Measurements from ENCODE around the gene ABHD8.

ABHD8 gene

GRCh38 chr19:17256130-17256529 lies 47.1 kb downstream of the ABHD8 start:
- Histone ChIP-seq H3K4me1 (ENCODE audit: control insufficient read depth, low read depth, low read length) (no peaks in the 10 kb centered on the region), H3K36me3 (ENCODE audit: control insufficient read depth, insufficient read depth, low read length) (no peaks in the 10 kb centered on the region), H3K79me2 (ENCODE audit: control insufficient read depth, insufficient read depth, low read length) (no peaks in the 10 kb centered on the region), H3K9ac (ENCODE audit: low read length) (no peak overlapping the region), H3K27ac (ENCODE audit: low read depth, low read length) (no peak overlapping the region), H3K27me3 (ENCODE audit: insufficient read depth, low read length, poor library complexity) (no peaks in the 10 kb centered on the region), H3K4me3 (ENCODE audit: low read length) (no peak overlapping the region), H2BK5ac (ENCODE audit: low read length) (no peak overlapping the region), H2AK5ac (ENCODE audit: low read length) (no peak overlapping the region), H2BK120ac (ENCODE audit: low read depth, low read length) (no peak overlapping the region), H3K18ac (ENCODE audit: low read length) (no peak overlapping the region), H3K23ac (ENCODE audit: low read length) (no peak overlapping the region), H3K4ac (ENCODE audit: low read depth, low read length) (no peak overlapping the region), H2BK15ac (replicated peaks; ENCODE audit: low read depth) (no peak overlapping the region), H3K79me1 (ENCODE audit: low read length) (no peaks in the 10 kb centered on the region), H3K56ac (ENCODE audit: low read length) (no peak overlapping the region), H3K4me2 (ENCODE audit: low read length) (no peak overlapping the region), H4K5ac (ENCODE audit: low read length) (no peak overlapping the region), H4K8ac (ENCODE audit: low read depth, low read length) (no peak overlapping the region)
- no CpG with 5 or more reads among the region's 3 CpGs for WGBS (ENCODE audit: extremely low coverage, insufficient coverage, low lambda C conversion rate)
- DNase-seq: no peak

DNA sequence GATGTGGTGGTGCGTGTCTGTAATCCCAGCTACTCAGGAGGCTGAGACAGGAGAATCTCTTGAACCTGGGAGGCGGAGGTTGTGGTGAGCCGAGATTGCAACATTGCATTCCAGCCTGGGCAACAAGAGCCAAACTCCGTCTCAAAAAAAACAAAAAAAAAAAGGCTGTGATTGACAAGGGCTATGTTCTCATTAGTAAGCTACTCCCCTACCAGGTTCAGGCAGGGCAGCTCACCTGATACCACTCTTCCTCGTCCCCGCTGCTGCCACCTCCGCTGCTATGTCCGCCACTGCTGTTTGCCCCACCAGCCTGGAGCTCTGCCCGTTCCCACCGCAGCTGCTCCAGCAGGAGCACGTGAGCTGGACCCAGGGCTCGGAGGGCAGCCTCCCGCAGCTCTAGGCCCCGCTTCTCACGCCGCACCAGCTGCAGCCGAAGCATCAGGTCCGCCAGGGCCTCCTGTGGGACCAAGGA lies 48.0 kb downstream of the ABHD8 start:
- H2BK5ac ChIP-seq (ENCODE audit: low read length): no peak overlapping the region
- H3K9ac ChIP-seq (ENCODE audit: low read length): no peak overlapping the region
- no peak overlapping the region for H3K4me3 ChIP-seq (ENCODE audit: low read length)
- H3K79me2 ChIP-seq (ENCODE audit: control insufficient read depth, insufficient read depth, low read length): no peaks in the 10 kb centered on the region
- no peak overlapping the region for H2BK15ac ChIP-seq (replicated peaks; ENCODE audit: low read depth)
- no peaks in the 10 kb centered on the region for H3K79me1 ChIP-seq (ENCODE audit: low read length)
- no CpG with 5 or more reads among the region's 18 CpGs for WGBS (ENCODE audit: extremely low coverage, insufficient coverage, low lambda C conversion rate)
- no peak overlapping the region for H3K4me2 ChIP-seq (ENCODE audit: low read length)
- H3K4me1 ChIP-seq (ENCODE audit: control insufficient read depth, low read depth, low read length): no peaks in the 10 kb centered on the region
- no peak for DNase-seq
- no peak overlapping the region for H3K18ac ChIP-seq (ENCODE audit: low read length)
- no peaks in the 10 kb centered on the region for H3K36me3 ChIP-seq (ENCODE audit: control insufficient read depth, insufficient read depth, low read length)
- H3K23ac ChIP-seq (ENCODE audit: low read length): no peak overlapping the region
- no peak overlapping the region for H2BK120ac ChIP-seq (ENCODE audit: low read depth, low read length)
- H4K5ac ChIP-seq (ENCODE audit: low read length): no peak overlapping the region
- H4K8ac ChIP-seq (ENCODE audit: low read depth, low read length): no peak overlapping the region
- no peak overlapping the region for H3K27ac ChIP-seq (ENCODE audit: low read depth, low read length)
- no peak overlapping the region for H3K4ac ChIP-seq (ENCODE audit: low read depth, low read length)
- H3K56ac ChIP-seq (ENCODE audit: low read length): no peak overlapping the region
- no peaks in the 10 kb centered on the region for H3K27me3 ChIP-seq (ENCODE audit: insufficient read depth, low read length, poor library complexity)
- H2AK5ac ChIP-seq (ENCODE audit: low read length): no peak overlapping the region

DNA sequence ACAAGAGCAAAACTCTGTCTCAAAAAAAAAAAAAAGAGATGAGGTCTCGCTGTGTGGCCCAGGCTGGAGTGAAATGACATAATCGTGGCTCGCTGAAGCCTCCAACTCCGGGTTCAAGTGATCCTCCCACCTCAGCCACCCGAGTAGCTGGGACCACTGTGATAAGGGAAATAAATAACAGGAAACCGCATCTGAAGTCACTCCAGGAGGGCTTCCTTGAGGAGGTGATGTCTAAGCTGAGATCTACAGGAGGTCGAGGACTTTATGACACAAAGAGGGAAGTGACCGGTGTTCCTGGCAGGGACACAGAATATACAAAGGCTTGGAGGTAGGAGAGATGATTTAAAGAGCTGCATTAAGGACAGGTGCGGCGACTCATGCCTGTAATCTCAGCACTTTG lies 48.6 kb downstream of the ABHD8 start:
- Histone ChIP-seq H3K36me3 (ENCODE audit: control insufficient read depth, insufficient read depth, low read length) (no peaks in the 10 kb centered on the region), H3K4me3 (ENCODE audit: low read length) (no peak overlapping the region), H3K56ac (ENCODE audit: low read length) (no peak overlapping the region), H3K4me2 (ENCODE audit: low read length) (no peak overlapping the region), H3K27me3 (ENCODE audit: insufficient read depth, low read length, poor library complexity) (no peaks in the 10 kb centered on the region), H2AK5ac (ENCODE audit: low read length) (no peak overlapping the region), H3K27ac (ENCODE audit: low read depth, low read length) (no peak overlapping the region), H3K4ac (ENCODE audit: low read depth, low read length) (no peak overlapping the region), H3K9ac (ENCODE audit: low read length) (no peak overlapping the region), H2BK15ac (replicated peaks; ENCODE audit: low read depth) (no peak overlapping the region), H3K79me1 (ENCODE audit: low read length) (no peaks in the 10 kb centered on the region), H2BK120ac (ENCODE audit: low read depth, low read length) (no peak overlapping the region), H4K5ac (ENCODE audit: low read length) (no peak overlapping the region), H3K18ac (ENCODE audit: low read length) (no peak overlapping the region), H3K4me1 (ENCODE audit: control insufficient read depth, low read depth, low read length) (no peaks in the 10 kb centered on the region), H2BK5ac (ENCODE audit: low read length) (no peak overlapping the region), H4K8ac (ENCODE audit: low read depth, low read length) (no peak overlapping the region), H3K23ac (ENCODE audit: low read length) (no peak overlapping the region), H3K79me2 (ENCODE audit: control insufficient read depth, insufficient read depth, low read length) (no peaks in the 10 kb centered on the region)
- no peak for DNase-seq
- WGBS (ENCODE audit: extremely low coverage, insufficient coverage, low lambda C conversion rate): no CpG with 5 or more reads among the region's 10 CpGs

DNA sequence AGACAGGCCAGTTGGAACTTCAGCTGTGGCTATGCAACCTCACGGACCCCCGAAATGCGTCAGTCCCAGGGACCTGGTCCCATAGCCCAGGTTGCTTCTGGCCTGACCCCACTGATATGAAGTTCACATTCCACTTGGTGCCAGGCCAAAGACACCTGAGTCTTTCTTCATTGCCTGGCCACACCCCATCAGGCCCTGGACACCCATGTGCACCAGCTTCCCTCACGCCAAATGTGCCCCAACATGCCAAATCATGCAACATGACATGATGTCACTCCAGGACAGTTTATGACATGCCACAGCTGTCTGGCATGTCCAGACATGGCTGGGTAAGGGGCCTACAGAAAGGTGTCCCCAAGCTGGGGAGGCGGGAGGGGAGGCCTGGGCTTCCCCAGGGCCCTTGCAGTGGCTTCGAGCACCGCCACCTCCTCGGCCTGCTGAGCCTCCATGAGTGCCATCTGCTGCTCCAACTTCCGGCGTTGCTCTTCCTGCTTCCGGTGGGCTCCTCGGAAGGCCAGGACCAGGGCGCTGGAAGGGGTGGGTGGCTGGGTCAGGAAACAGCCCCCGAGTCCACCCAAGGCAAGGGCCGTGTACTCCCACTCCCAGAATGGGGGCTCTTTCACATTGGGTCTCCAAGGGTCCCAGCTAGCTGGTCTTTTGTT lies 53.2 kb downstream of the ABHD8 start:
- Histone ChIP-seq H3K56ac (ENCODE audit: low read length) (no peak overlapping the region), H2AK5ac (ENCODE audit: low read length) (no peak overlapping the region), H3K4ac (ENCODE audit: low read depth, low read length) (no peak overlapping the region), H3K23ac (ENCODE audit: low read length) (no peak overlapping the region), H3K27ac (ENCODE audit: low read depth, low read length) (no peak overlapping the region), H3K27me3 (ENCODE audit: insufficient read depth, low read length, poor library complexity) (no peaks in the 10 kb centered on the region), H2BK15ac (replicated peaks; ENCODE audit: low read depth) (no peak overlapping the region), H2BK120ac (ENCODE audit: low read depth, low read length) (no peak overlapping the region), H3K18ac (ENCODE audit: low read length) (no peak overlapping the region), H3K4me3 (ENCODE audit: low read length) (no peak overlapping the region), H3K9ac (ENCODE audit: low read length) (no peak overlapping the region), H2BK5ac (ENCODE audit: low read length) (no peak overlapping the region), H3K36me3 (ENCODE audit: control insufficient read depth, insufficient read depth, low read length) (no peaks in the 10 kb centered on the region), H3K4me2 (ENCODE audit: low read length) (no peak overlapping the region), H3K79me1 (ENCODE audit: low read length) (no peaks in the 10 kb centered on the region), H3K4me1 (ENCODE audit: control insufficient read depth, low read depth, low read length) (peaks cover 11% of the 10 kb centered on the region), H4K8ac (ENCODE audit: low read depth, low read length) (no peak overlapping the region), H4K5ac (ENCODE audit: low read length) (no peak overlapping the region), H3K79me2 (ENCODE audit: control insufficient read depth, insufficient read depth, low read length) (peaks cover 2% of the 10 kb centered on the region)
- no peak for DNase-seq
- no CpG with 5 or more reads among the region's 15 CpGs for WGBS (ENCODE audit: extremely low coverage, insufficient coverage, low lambda C conversion rate)

DNA sequence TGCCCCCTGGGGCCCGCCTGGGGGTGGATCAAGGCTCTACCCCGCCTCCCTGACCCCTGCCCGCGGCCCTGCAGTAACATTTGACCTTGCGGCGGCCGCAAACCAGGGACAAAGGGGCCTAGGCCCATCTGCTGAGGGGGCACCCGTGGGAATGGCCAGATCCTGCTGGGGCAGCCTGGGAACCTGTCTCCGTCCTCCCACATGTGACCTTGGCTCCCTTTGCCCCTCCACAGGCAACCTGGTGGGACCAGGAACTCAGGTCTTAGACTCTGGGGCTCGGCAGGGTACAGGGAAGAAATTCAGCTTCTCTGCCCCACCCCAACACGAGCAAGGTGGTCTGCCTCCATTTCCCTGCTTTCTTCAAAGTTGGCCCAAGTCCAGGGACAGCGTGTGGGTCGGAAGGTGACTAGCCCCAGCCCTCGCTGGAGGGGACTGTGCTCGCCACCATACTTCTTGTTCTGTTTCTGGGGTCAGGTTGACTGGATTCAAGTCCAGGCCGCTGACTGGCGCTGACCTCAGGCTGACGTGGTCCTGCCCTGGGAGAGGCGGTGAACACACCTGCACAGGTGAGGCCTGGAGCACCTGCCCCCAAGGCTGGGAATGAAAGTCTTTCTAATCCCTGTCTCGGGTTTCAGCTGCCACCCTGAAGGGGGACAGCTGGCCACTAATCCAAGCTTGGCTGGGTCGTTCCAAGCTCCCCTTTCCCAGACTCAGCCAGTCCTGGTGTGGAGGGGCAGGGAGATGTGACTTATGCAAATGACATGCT lies 55.0 kb downstream of the ABHD8 start:
- H3K4ac ChIP-seq (ENCODE audit: low read depth, low read length): peak overlapping the region; percentile 18
- no peak overlapping the region for H3K9ac ChIP-seq (ENCODE audit: low read length)
- no peak overlapping the region for H2BK120ac ChIP-seq (ENCODE audit: low read depth, low read length)
- H3K18ac ChIP-seq (ENCODE audit: low read length): peak overlapping the region; percentile 43
- no peak overlapping the region for H3K4me3 ChIP-seq (ENCODE audit: low read length)
- H2BK15ac ChIP-seq (replicated peaks; ENCODE audit: low read depth): no peak overlapping the region
- H4K8ac ChIP-seq (ENCODE audit: low read depth, low read length): no peak overlapping the region
- WGBS (ENCODE audit: extremely low coverage, insufficient coverage, low lambda C conversion rate): no CpG with 5 or more reads among the region's 21 CpGs
- H2BK5ac ChIP-seq (ENCODE audit: low read length): no peak overlapping the region
- no peak overlapping the region for H3K23ac ChIP-seq (ENCODE audit: low read length)
- peaks cover 21% of the 10 kb centered on the region for H3K79me2 ChIP-seq (ENCODE audit: control insufficient read depth, insufficient read depth, low read length)
- H3K36me3 ChIP-seq (ENCODE audit: control insufficient read depth, insufficient read depth, low read length): no peaks in the 10 kb centered on the region
- H3K79me1 ChIP-seq (ENCODE audit: low read length): no peaks in the 10 kb centered on the region
- H3K56ac ChIP-seq (ENCODE audit: low read length): peak overlapping the region; percentile 52
- H4K5ac ChIP-seq (ENCODE audit: low read length): no peak overlapping the region
- peaks cover 11% of the 10 kb centered on the region for H3K4me1 ChIP-seq (ENCODE audit: control insufficient read depth, low read depth, low read length)
- peak overlapping the region; percentile 5 for H2AK5ac ChIP-seq (ENCODE audit: low read length)
- H3K27me3 ChIP-seq (ENCODE audit: insufficient read depth, low read length, poor library complexity): no peaks in the 10 kb centered on the region
- DNase-seq: peak; percentile 79
- H3K4me2 ChIP-seq (ENCODE audit: low read length): no peak overlapping the region
- peak overlapping the region; percentile 6 for H3K27ac ChIP-seq (ENCODE audit: low read depth, low read length)
